Upper lobe of left lung (tissue), 6 donors: ENCODE measurements around the gene STIMATE. TPM values are rescaled to one million over a fixed set of nuclear protein-coding genes. Genes with fewer than 3 reads are reported as not detected.

Experiments used
- ATAC-seq, 2 donors: fragments of 200-7000 bp; cut with Tn5 transposase; one replicate each; pipeline ENCODE4 v1.9.1; 2022; ENCODE audit warnings: mild to moderate bottlenecking in 2 of 2, moderate library complexity in 2 of 2; ENCODE audit not compliant: low FRiP score in 2 of 2
- DNase-seq, 2 donors: peaks; one replicate each; pipeline ENCODE4 v3.0.0-alpha.2; 2019 to 2020
- H3K27ac ChIP-seq, 4 donors: fragments of 200-600 bp; sonication (generic); one replicate each; pipeline ENCODE4 v1.5.1; 2016 to 2019
- H3K27me3 ChIP-seq, 4 donors: fragments of 200-600 bp; sonication (generic); one replicate each; pipeline ENCODE4 v1.5.1; 2017 to 2019
- H3K36me3 ChIP-seq, 4 donors: fragments of 200-600 bp; sonication (generic); one replicate each; pipeline ENCODE4 v1.5.1; 2016 to 2019
- H3K4me1 ChIP-seq, 4 donors: fragments of 200-600 bp; sonication (generic); one replicate each; pipeline ENCODE4 v1.5.1; 2018 to 2019
- H3K4me3 ChIP-seq, 4 donors: fragments of 200-600 bp; sonication (generic); one replicate each; pipeline ENCODE4 v1.5.1; 2017 to 2019; ENCODE audit warnings: mild to moderate bottlenecking in 2 of 4, moderate library complexity in 1 of 4
- H3K9me3 ChIP-seq, 4 donors: fragments of 200-600 bp; sonication (generic); one replicate each; pipeline ENCODE4 v1.5.1; 2018 to 2019
- CTCF ChIP-seq, 6 experiments: fragments of 450-650 bp in 4 of 6; fragments of 200-600 bp in 2 of 6; sonication (generic) in 2 of 6; IDR thresholded peaks; one replicate each; pipeline ENCODE4 v1.5.1; 2016 to 2019; ENCODE audit warnings: antibody characterized with exemption in 6 of 6
- EP300 ChIP-seq, 4 donors: sonication (generic); formaldehyde crosslinking; IDR thresholded peaks; one replicate each; pipeline ENCODE4 v1.5.1; 2017; ENCODE audit warnings: antibody characterized with exemption in 4 of 4, control low read depth in 2 of 4
- POLR2A ChIP-seq, 4 donors: fragments of 450-650 bp; IDR thresholded peaks; one replicate each; pipeline ENCODE4 v1.5.1; 2016 to 2017; ENCODE audit warnings: antibody characterized with exemption in 4 of 4, mild to moderate bottlenecking in 2 of 4
- POLR2AphosphoS5 ChIP-seq, 2 donors: sonication (generic); formaldehyde crosslinking; IDR thresholded peaks; one replicate each; pipeline ENCODE4 v1.5.1; 2017; ENCODE audit warnings: antibody characterized with exemption in 2 of 2
- WGBS, 2 donors: methylation state at CpG; one replicate each; pipeline ENCODE4 v1.1.5; 2017 to 2018; 5-methylcytosine and 5-hydroxymethylcytosine counted together
- total RNA-seq, 6 donors: library from RNA; depleted of rRNA in 4 of 6; stranded (reverse); fragments of >200 nt in 4 of 6; gene quantifications; one replicate each; pipeline versions ENCODE4 v1.1.0 to v1.2.1, GENCODE V29; 2016 to 2021
- donor health status: DM: no; HTN: no; CAD: no; lungs with moderate emphysema.
- donor health status: DM: no; HTN: yes; CAD: no; lungs with severe emphysema.

Gene STIMATE
- total RNA-seq, 6 donors from 2014 or later: 39.7 to 87.0 (median 44.9) TPM

DNA sequence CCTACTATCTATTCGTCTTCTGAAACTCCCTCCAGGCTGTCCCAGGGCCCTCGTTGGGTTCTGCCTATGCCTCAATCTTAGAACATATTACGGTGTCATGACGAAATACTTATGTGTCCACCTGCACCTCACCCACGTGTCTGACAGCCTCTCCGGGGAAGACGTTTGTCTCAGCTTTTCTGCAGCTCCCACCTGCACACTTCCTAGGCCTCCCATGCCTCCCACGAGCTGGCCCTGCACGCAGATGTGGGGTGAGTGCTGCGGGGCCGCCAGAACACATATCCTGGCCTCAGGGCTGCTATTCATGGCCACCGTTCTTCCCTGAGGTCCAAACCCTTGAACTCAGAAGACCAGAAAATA, 55.4 kb downstream of the STIMATE start:
- no peak overlapping the region for H3K4me3 ChIP-seq
- no peak overlapping the region for H3K27ac ChIP-seq
- ATAC-seq (no peak), DNase-seq (no peak)
- H3K27me3 ChIP-seq: no peaks in the 10 kb centered on the region
- no peaks in the 10 kb centered on the region for H3K9me3 ChIP-seq
- WGBS, 2 donors: 82 to 85% methylated on average over 11 to 12 of the region's 12 CpGs
- peaks cover 20 to 33% (median 28%) of the 10 kb centered on the region in 4 donors for H3K4me1 ChIP-seq
- peaks cover 0 to 56% (median 32%) of the 10 kb centered on the region in 4 donors for H3K36me3 ChIP-seq
- TF ChIP-seq POLR2A (IDR thresholded peaks at IDR 0.05) (no peak), EP300 (IDR thresholded peaks at IDR 0.05) (no peak), POLR2AphosphoS5 (IDR thresholded peaks at IDR 0.05) (no peak), CTCF (IDR thresholded peaks at IDR 0.05) (no peak)

- no peaks in the 10 kb centered on the region for H3K27me3 ChIP-seq
- no peak for DNase-seq
- H3K9me3 ChIP-seq: no peaks in the 10 kb centered on the region
- no peak overlapping the region for H3K4me3 ChIP-seq
- H3K36me3 ChIP-seq: peaks cover 0 to 58% (median 33%) of the 10 kb centered on the region in 4 donors
- peak overlapping the region in 1 of 4 donors; percentile 9 for H3K27ac ChIP-seq
- TF ChIP-seq POLR2AphosphoS5 (IDR thresholded peaks at IDR 0.05): no peak
- TF ChIP-seq EP300 (IDR thresholded peaks at IDR 0.05): no peak
- TF ChIP-seq CTCF (IDR thresholded peaks at IDR 0.05): no peak
- TF ChIP-seq POLR2A (IDR thresholded peaks at IDR 0.05): no peak
- ATAC-seq: no peak
- WGBS, 2 donors: 93 to 100% methylated on average over 12 of the region's 12 CpGs
- H3K4me1 ChIP-seq: peaks cover 20 to 33% (median 23%) of the 10 kb centered on the region in 4 donors
These were observed 56.0 kb downstream of the STIMATE start for GRCh38 chr3:52841211-52841980.

- DNase-seq (peak in 1 of 2 donors; percentile 43), ATAC-seq (no peak)
- no peak overlapping the region for H3K4me3 ChIP-seq
- no peak overlapping the region for H3K27ac ChIP-seq
- H3K9me3 ChIP-seq: no peaks in the 10 kb centered on the region
- WGBS, 2 donors: 85 to 90% methylated on average over 21 to 23 of the region's 23 CpGs
- no peak for TF ChIP-seq CTCF (IDR thresholded peaks at IDR 0.05)
- H3K27me3 ChIP-seq: no peaks in the 10 kb centered on the region
- peaks cover 11 to 22% (median 14%) of the 10 kb centered on the region in 4 donors for H3K4me1 ChIP-seq
- peaks cover 0 to 69% (median 35%) of the 10 kb centered on the region in 4 donors for H3K36me3 ChIP-seq
These were observed 57.3 kb downstream of the STIMATE start for GRCh38 chr3:52839892-52840545.

DNA sequence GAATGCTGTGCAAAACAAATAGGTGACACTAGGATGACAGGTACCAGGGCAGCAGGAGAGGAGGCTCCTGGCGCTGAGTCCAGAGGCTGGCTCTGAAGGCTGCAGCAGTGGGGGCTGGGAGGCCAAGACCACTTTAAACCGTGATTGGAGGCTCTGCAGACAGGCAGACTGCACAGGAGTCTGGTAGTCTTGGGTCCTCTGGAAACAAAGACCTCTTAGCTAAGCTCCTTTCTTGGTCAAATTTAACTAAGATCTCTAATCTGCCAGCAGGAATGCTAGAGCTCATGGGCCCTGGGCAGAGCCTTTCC, 58.1 kb downstream of the STIMATE start:
- DNase-seq (no peak), ATAC-seq (no peak)
- Histone ChIP-seq H3K27ac (no peak overlapping the region), H3K27me3 (no peaks in the 10 kb centered on the region), H3K4me1 (peaks cover 5 to 16% (median 9%) of the 10 kb centered on the region in 4 donors), H3K4me3 (no peak overlapping the region), H3K36me3 (peaks cover 0 to 69% (median 35%) of the 10 kb centered on the region in 4 donors), H3K9me3 (no peaks in the 10 kb centered on the region)
- no peak for TF ChIP-seq POLR2AphosphoS5 (IDR thresholded peaks at IDR 0.05)
- TF ChIP-seq EP300 (IDR thresholded peaks at IDR 0.05): no peak
- no peak for TF ChIP-seq POLR2A (IDR thresholded peaks at IDR 0.05)
- no peak for TF ChIP-seq CTCF (IDR thresholded peaks at IDR 0.05)
- WGBS, 2 donors: 63 to 69% methylated on average over 2 of the region's 2 CpGs
